ENCODE results near the gene CALHM1.

CALHM1 gene

DNA sequence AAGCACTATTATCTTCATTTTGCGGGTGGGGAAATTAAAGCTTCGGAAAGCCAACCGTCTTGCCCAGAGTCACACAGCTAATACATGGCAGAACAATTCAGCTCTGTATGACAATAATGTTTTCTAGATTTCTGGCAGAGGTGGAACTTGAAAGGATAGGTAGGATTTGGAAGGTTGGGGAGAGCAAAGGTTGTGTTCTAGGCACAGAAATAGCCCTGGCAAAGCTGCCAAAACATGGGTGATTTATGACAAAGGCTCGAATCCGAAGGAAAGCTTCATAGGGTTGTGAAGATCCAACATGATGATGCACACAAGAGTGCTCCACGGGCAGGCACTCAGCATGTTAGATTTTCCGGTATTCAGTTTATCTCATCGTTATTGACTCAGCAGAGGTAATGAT lies 43.1 kb downstream of the CALHM1 start:
- Histone ChIP-seq H2BK120ac (ENCODE audit: low read depth, low read length) (no peak overlapping the region), H2BK15ac (ENCODE audit: low read depth, poor library complexity, severe bottlenecking) (no peak overlapping the region), H3K4me3 (ENCODE audit: insufficient read depth in 1 of 2, low read depth in 1 of 2, low read length in 2 of 2) (no peak overlapping the region), H2AFZ (ENCODE audit: low read depth, low read length) (no peak overlapping the region), H3K27me3 (ENCODE audit: control insufficient read depth in 1 of 2, insufficient read depth in 1 of 2, low read length in 2 of 2) (no peaks in the 10 kb centered on the region), H3K27ac (ENCODE audit: low read length, poor library complexity, severe bottlenecking) (no peak overlapping the region), H4K91ac (ENCODE audit: low read length) (no peak overlapping the region), H3K23ac (ENCODE audit: low read length in 2 of 2) (no peak overlapping the region), H3K36me3 (ENCODE audit: control insufficient read depth in 1 of 2, insufficient read depth in 2 of 2, low read depth in 1 of 2, low read length in 2 of 2) (peaks cover 88 to 99% of the 10 kb centered on the region in 2 experiments), H3K4me2 (ENCODE audit: low read length, poor library complexity, severe bottlenecking) (no peak overlapping the region), H3K9ac (ENCODE audit: low read length) (no peak overlapping the region), H4K8ac (ENCODE audit: low read length) (no peak overlapping the region), H2AK5ac (ENCODE audit: low read length, severe bottlenecking) (no peak overlapping the region), H3K4ac (ENCODE audit: low read depth in 1 of 2, low read length in 2 of 2) (no peak overlapping the region), H3K4me1 (ENCODE audit: control insufficient read depth, insufficient read depth, low read depth, low read length) (no peaks in the 10 kb centered on the region), H3K18ac (ENCODE audit: low read depth in 1 of 2, low read length in 2 of 2) (no peak overlapping the region), H2BK5ac (ENCODE audit: low read depth, low read length, poor library complexity, severe bottlenecking) (no peak overlapping the region), H2BK12ac (ENCODE audit: low read length in 2 of 2) (no peak overlapping the region), H3K14ac (ENCODE audit: low read length in 2 of 2) (no peak overlapping the region), H3K79me1 (replicated peaks; ENCODE audit: low read length, poor library complexity, severe bottlenecking) (peaks cover 18% of the 10 kb centered on the region), H3K9me3 (ENCODE audit: control insufficient read depth, low read length) (no peaks in the 10 kb centered on the region)
- no peak for DNase-seq
- 93% methylated on average over 8 of the region's 8 CpGs for WGBS

DNA sequence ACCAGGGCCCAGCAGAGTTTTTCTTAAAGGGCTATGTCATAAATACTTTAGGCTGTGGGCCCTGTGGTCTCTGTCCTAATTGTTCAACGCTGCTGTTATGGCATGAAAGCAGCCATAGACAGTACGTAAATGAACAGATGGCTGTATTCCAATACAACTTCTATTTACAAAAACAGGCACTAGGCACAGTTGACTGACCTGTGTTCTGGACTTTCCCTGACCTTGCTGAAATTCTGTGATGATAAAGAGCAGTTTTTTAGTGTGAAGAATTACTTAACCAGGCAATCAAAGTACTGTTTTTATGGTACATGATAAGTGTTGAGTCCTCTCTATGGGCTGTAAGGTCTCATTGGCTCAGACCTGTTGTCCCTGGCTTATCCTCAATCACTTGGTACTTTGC lies 45.1 kb downstream of the CALHM1 start:
- no peak overlapping the region for H4K91ac ChIP-seq (ENCODE audit: low read length)
- H3K23ac ChIP-seq (ENCODE audit: low read length in 2 of 2) = no peak overlapping the region
- no peak overlapping the region for H3K18ac ChIP-seq (ENCODE audit: low read depth in 1 of 2, low read length in 2 of 2)
- no peak overlapping the region for H2BK12ac ChIP-seq (ENCODE audit: low read length in 2 of 2)
- H3K4me1 ChIP-seq (ENCODE audit: control insufficient read depth, insufficient read depth, low read depth, low read length) = no peaks in the 10 kb centered on the region
- DNase-seq = no peak
- no peak overlapping the region for H2BK120ac ChIP-seq (ENCODE audit: low read depth, low read length)
- 93% methylated on average over 2 of the region's 2 CpGs for WGBS
- no peak overlapping the region for H2BK5ac ChIP-seq (ENCODE audit: low read depth, low read length, poor library complexity, severe bottlenecking)
- no peak overlapping the region for H3K9ac ChIP-seq (ENCODE audit: low read length)
- no peak overlapping the region for H4K8ac ChIP-seq (ENCODE audit: low read length)
- no peak overlapping the region for H2BK15ac ChIP-seq (ENCODE audit: low read depth, poor library complexity, severe bottlenecking)
- no peak overlapping the region for H3K27ac ChIP-seq (ENCODE audit: low read length, poor library complexity, severe bottlenecking)
- no peak overlapping the region for H2AFZ ChIP-seq (ENCODE audit: low read depth, low read length)
- H2AK5ac ChIP-seq (ENCODE audit: low read length, severe bottlenecking) = no peak overlapping the region
- H3K27me3 ChIP-seq (ENCODE audit: control insufficient read depth in 1 of 2, insufficient read depth in 1 of 2, low read length in 2 of 2) = no peaks in the 10 kb centered on the region
- no peak overlapping the region for H3K4ac ChIP-seq (ENCODE audit: low read depth in 1 of 2, low read length in 2 of 2)
- H3K14ac ChIP-seq (ENCODE audit: low read length in 2 of 2) = no peak overlapping the region
- peaks cover 75 to 98% of the 10 kb centered on the region in 2 experiments for H3K36me3 ChIP-seq (ENCODE audit: control insufficient read depth in 1 of 2, insufficient read depth in 2 of 2, low read depth in 1 of 2, low read length in 2 of 2)
- H3K79me1 ChIP-seq (replicated peaks; ENCODE audit: low read length, poor library complexity, severe bottlenecking) = peaks cover 14% of the 10 kb centered on the region
- no peak overlapping the region for H3K4me3 ChIP-seq (ENCODE audit: insufficient read depth in 1 of 2, low read depth in 1 of 2, low read length in 2 of 2)
- H3K9me3 ChIP-seq (ENCODE audit: control insufficient read depth, low read length) = no peaks in the 10 kb centered on the region
- no peak overlapping the region for H3K4me2 ChIP-seq (ENCODE audit: low read length, poor library complexity, severe bottlenecking)
